GM19468 (cell line): ENCODE data around the gene NECAP2.
A peak's percentile ranks its signal among the peaks of the same experiment; 100 is the strongest.
"Not testable (repeated sequence)": the region's sequence is repeated elsewhere in the genome, so short reads cannot be mapped to it uniquely, and the experiment has no call there.

ENCODE experiments used
- ATAC-seq: cut with Tn5 transposase; IDR thresholded peaks from one replicate; pipeline ENCODE4 v1.9.1; 2021; ENCODE audit warnings: mild to moderate bottlenecking, moderate library complexity, moderate number of reproducible peaks; ENCODE audit not compliant: unreplicated experiment; ENCODE audit errors: extremely low read depth

The NECAP2 gene

DNA sequence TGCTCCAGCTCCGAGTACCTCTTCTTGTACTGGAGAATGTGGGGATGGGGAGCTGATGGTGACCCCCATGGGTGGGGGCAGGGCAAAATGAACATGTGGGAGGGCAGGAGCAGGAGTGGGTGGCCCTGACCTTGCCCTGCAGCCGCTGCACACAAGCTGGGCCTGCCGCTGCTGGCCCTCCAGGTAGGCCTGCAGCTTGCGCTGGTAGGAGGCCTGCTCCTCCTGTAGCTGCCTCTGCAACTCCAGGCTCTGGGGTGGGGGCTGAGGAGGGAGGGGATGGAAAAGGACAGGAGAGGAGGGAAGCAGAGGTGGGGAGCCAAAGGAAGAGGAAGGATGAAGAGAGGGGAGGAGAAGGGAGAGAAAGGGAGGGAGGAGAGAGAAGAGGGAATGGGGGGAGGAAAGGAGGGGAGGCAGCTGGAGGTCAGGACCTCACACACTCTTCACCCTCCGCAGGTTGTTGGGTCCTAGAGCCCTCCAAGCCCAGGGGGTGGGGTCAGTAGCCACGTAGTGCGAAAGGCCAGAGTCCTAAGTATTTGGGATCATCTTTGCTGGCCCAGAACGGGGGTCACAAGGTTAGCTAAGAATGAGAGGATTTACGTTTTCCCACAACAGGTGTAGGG lies 50.6 kb downstream of the NECAP2 start:
- no peak for ATAC-seq

DNA sequence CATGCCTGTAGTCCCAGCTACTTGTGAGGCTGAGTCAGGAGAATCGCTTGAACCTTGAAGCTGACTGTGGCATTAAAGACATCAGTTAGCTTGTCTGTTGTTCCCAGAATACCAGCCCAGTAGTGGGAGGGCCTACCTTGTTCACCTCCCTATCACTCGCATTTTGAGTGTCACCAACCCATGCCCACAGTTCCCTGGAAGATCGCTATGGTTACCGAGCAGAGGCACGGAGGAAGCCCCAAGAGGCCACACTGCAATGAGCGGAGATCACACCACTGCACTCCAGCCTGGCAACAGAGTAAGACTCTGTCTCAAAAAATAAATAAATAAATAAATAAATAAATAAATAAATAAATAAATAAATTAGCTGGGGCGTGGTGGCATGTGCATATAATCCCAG lies 52.4 kb downstream of the NECAP2 start:
- not testable (repeated sequence) for ATAC-seq

DNA sequence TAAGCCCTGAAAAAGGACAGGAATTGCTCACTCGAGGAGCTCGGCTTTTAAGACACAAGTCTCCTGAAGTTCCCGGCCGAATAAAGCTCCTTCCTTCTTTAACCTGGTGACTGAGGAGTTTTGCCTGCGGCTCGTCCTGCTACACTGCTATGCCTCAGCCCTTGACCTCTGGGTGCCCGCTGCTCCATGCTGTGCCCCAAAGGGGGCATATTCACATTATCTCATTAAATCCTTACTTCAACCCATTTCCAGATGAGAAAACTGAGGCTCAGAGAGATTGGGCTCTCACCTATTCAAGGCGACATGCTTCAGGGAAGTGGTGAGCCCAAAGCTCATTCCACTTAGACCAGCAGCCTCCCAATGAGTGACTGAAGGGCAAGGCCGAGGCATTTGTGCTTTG lies 53.2 kb downstream of the NECAP2 start:
- ATAC-seq = not testable (repeated sequence)

DNA sequence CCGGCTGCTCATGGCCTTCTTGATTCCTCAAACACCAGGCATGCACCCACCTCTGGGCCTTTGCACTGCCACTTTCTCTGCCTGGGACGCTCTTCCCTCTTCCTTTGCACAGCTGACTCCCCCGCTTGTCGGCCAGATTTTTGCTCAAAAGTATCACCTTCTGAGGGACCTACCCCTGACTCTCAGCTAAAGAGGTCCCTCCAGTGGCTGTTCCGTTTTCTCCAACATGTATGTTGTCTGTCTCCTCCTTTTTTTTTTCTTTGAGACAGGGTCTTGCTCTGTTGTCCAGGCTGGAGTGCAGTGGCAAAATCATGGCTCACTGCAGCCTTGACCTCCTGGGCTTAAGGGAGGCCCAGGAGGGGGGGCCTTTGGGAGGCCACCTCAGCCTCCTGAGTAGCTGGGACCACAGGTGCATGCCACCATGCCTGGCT lies 57.0 kb downstream of the NECAP2 start:
- ATAC-seq = not testable (repeated sequence)

DNA sequence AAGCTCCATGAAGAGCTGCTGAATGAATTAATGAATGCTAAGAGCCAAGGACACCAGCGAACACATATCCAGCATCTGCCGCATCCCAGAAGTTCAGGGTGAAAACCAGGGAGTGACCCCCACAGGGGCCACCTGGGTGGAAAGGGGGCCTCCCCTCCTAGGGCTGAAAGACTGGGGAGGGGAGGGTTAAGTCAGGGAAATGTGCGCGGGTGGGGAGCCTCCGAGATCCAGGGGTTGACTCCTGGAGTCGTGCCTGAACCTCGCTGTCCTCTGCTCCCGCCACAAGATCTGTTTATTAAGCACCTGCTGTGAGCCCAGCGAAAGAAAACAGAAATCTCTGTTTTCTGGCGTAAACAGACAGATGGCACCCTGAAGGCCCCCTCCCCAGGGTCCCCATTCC lies 57.5 kb downstream of the NECAP2 start:
- ATAC-seq = not testable (repeated sequence)

DNA sequence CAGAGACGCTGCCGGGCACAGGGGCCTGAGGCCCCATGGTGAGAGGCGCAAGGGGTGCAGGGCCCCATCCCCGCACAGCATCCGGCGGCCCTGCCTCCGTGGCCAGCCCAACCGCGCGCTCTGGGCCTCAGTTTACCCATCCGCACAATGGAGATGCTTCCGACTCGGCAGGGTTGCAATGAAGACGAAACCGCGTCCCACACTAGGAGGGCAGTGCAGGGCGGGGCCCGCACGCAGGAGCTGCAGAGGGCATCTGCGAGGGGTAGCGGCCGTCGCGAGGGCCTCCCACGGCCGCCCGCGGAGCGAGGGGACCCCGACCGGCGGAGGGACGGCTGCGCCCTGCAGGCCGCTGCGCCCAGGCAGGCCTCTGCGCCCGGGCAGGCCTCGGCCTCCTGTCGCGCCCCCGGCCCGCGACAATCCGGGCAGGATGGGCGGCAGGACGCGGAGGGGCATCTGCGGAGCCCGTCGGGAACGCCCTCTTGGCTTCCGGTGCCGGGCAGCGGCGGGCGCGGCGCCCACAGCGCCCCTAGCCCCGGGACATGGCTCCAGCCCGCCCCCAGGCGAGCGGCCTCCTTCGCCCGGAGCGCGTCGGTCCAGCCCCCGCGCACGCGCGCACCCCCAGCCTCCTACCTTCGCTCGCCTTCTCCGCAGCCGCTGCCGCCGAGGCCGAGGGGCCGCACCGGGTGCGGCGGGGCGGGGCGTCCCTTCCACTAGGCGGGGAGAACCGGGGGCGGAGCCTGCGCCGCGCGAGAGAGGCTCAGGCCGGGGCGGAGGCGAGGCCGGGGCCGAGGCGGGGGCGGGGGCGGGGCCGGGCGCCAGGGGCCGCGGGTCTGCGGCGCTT lies 58.3 kb downstream of the NECAP2 start:
- ATAC-seq = peak; percentile 30

DNA sequence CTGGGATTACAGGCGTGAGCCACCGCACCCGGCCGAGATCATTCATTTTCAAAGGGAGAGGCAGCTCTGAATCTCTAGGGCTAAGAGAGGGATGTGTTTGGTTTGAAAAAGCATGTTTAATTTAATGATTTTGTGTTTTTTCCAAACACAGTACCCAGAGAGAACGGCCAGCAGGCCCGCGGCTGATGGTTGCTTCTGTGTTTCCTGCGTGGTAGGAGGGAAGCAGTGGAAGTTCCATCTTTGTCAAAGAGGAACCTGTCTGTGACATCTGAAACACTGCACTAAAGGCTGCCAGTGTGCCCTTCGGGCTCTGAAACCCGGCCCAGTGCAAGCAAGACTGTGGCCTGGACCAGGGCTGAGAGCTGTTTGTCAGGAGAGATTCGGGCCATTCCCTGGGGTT lies 59.9 kb downstream of the NECAP2 start:
- ATAC-seq = not testable (repeated sequence)

DNA sequence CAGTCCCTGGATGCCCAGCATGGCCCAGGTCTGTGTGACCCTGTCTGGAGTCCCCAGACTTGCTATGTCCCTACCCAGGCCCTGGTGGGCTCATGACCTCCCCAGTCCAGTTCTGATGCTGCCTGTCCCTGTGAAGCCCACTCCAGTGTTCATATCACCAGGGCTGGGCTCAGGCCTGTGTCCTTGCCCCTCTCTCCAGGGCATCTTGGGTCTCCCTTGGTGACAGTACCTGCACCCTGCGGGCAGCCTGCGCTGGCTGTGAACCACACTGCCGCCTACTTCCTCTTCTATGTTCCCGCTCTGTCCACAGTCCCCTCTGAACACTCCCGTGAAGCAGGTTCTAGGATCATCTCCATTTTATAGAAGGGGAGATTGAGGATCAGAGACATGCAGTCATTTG lies 60.5 kb downstream of the NECAP2 start:
- not testable (repeated sequence) for ATAC-seq

DNA sequence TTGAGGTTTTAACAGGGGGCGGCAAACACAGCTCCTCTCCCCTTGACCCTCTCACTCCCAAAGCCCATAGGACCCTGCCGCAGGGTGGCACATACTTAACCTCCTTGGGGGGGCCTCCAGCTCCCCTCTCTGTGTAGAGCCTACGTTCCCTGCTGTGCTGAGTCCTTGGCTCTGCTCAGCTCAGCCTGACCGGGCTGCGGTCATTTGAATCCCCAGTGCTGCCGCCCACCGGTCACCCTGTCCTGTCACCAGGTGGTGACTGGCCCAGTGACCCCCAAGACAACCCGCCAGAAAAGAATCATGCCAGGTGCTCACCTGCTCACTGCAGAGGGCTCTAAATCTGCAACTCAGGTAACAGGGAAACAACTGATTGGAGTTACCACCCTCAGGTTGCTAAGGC lies 60.9 kb downstream of the NECAP2 start:
- ATAC-seq = not testable (repeated sequence)

DNA sequence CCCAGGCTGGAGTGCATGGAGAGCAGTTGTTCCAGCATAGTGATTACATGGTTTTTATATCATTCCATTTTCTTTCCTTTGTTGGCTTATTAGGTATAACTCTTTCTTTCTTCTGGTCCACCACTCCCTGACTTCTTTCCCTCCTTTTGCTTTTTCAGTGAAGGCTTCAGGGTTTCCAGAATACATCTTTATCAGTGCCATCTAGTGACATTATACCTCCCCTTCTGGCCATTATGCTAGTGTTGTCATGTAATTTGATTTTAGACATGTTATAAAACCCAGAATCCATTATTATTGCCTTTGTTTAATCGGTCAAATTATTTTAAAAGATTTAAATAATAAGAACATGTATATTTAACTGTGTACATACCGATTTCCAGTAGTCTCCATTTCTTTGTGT lies 63.0 kb downstream of the NECAP2 start:
- ATAC-seq = no peak

DNA sequence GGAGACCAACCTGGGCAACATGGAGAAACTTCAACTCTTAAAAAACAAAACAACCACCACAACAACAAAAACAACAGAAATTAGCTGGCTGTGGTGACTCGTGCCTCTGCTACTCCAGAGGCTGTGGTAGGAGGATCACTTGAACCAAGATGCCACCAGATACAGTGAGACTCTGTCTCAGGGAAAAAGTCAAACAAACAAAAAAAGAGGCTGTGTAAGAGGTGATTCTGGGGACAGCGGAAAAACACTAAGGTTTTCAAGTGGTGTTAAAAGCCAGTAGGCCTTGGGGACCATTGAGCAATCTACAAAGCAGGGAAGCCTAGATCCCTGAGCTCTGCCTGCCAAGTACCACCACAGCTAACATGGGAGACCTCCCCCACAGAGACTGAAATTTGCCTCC lies 65.3 kb downstream of the NECAP2 start:
- not testable (repeated sequence) for ATAC-seq

DNA sequence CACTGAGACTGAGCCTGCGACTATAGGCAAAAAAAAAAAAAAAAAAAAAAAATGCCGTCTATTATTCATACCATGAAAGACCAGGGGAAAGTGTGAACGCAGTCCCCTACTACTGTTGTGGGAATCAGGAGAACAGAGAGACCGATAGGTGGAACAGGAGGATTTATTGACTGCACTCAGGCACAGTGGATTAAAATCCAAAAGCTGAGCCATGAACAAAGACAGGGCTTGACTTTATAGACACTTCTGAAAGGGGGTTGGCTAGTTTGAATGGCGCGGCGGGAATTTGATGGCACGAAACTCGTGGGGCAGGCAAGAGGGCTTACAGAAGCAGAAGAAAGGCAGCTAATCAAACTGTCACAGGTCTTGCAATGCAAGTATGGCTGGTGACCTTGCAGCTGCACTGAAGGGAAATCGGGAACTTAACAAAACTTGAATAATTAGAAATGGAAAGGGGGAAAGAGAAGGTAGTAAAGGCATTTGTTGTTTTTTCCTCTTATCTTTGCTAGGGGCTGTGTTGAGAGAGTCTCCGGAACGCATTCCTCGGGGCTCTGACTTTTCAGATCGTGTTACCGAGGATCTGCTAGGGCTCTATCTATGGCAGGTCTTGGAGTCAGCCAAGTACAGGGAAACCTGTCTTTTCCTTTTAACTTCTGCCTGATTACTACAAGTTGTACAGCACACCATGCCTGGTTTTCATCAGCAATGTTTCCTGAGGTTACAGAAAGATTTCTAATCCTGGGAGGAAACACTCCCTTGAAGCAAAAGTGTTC lies 66.0 kb downstream of the NECAP2 start:
- ATAC-seq = not testable (repeated sequence)

DNA sequence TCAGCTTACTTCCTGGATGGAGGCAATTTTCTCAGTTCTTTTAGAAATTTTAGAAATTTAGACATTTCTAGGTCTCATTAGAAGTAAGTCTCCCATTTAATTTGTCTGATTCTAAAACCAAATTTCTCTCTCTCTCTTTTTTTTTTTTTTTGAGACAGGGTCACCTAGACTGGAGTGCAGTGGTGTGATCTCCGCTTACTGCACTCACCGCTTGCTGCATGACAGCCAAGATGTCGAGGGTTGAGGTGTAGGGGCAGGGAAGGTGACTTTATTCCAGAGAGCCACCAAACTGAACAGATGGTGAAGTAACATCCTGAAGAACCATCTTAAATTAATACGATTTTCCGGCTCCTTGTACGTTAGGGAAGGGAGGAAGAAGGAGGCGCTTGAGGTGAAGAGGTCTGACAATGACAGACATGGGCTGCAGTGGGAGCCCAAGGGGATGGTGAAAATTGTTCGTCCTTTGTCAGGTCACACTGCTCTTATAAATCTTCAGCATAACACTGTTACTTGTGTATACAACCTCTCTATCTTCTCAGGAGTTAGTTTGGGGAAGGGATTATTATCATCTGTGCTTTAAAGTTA lies 68.4 kb downstream of the NECAP2 start:
- ATAC-seq = not testable (repeated sequence)
